Measurements from ENCODE around the gene PRKAR2A.
"Not testable (repeated sequence)": the region's sequence is repeated elsewhere in the genome, so short reads cannot be mapped to it uniquely, and the experiment has no call there.

Gene PRKAR2A

GRCh38 chr3:48784426-48785120 lies 63.1 kb downstream of the PRKAR2A start:
- H3K27ac ChIP-seq, result no peak overlapping the region
- DNase-seq (ENCODE audit: low read depth, low spot score), result peak; percentile 6

GRCh38 chr3:48783304-48783703 lies 64.4 kb downstream of the PRKAR2A start:
- no peak for DNase-seq (ENCODE audit: low read depth, low spot score)
- H3K27ac ChIP-seq, result no peak overlapping the region

GRCh38 chr3:48782046-48782445 lies 65.6 kb downstream of the PRKAR2A start:
- H3K27ac ChIP-seq, result no peak overlapping the region
- DNase-seq (ENCODE audit: low read depth, low spot score), result no peak

- H3K27ac ChIP-seq; DNase-seq (ENCODE audit: low read depth, low spot score): not testable (repeated sequence)
These were observed 69.1 kb downstream of the PRKAR2A start for GRCh38 chr3:48778565-48778964.

GRCh38 chr3:48776854-48777253 lies 70.8 kb downstream of the PRKAR2A start:
- no peak overlapping the region for H3K27ac ChIP-seq

GRCh38 chr3:48770192-48770502 lies 77.5 kb downstream of the PRKAR2A start:
- H3K27ac ChIP-seq, result no peak overlapping the region
- no peak for DNase-seq (ENCODE audit: low read depth, low spot score)

More at GRCh38 chr3:48776854-48777253, 70.8 kb downstream of the PRKAR2A start:
- DNase-seq (ENCODE audit: low read depth, low spot score), result no peak

- peak; percentile 6 for DNase-seq (ENCODE audit: low read depth, low spot score)
These were observed 82.3 kb downstream of the PRKAR2A start for GRCh38 chr3:48765376-48765775.

GRCh38 chr3:48762816-48763215 lies 84.9 kb downstream of the PRKAR2A start:
- DNase-seq (ENCODE audit: low read depth, low spot score), result no peak
- H3K27ac ChIP-seq, result no peak overlapping the region

More at GRCh38 chr3:48765376-48765775, 82.3 kb downstream of the PRKAR2A start:
- H3K27ac ChIP-seq, result no peak overlapping the region

- not testable (repeated sequence) for DNase-seq (ENCODE audit: low read depth, low spot score)
These were observed 87.6 kb downstream of the PRKAR2A start for GRCh38 chr3:48759991-48760540.

GRCh38 chr3:48759531-48759930 lies 88.1 kb downstream of the PRKAR2A start:
- H3K27ac ChIP-seq; DNase-seq (ENCODE audit: low read depth, low spot score): not testable (repeated sequence)

More at GRCh38 chr3:48759991-48760540, 87.6 kb downstream of the PRKAR2A start:
- not testable (repeated sequence) for H3K27ac ChIP-seq

- DNase-seq (ENCODE audit: low read depth, low spot score), result no peak
- H3K27ac ChIP-seq, result no peak overlapping the region
These were observed 88.6 kb downstream of the PRKAR2A start for GRCh38 chr3:48759071-48759470.

- no peak for DNase-seq (ENCODE audit: low read depth, low spot score)
- H3K27ac ChIP-seq, result no peak overlapping the region
These were observed 91.0 kb downstream of the PRKAR2A start for GRCh38 chr3:48756640-48757039.

GRCh38 chr3:48750856-48751255 lies 96.8 kb downstream of the PRKAR2A start:
- no peak for DNase-seq (ENCODE audit: low read depth, low spot score)
- no peak overlapping the region for H3K27ac ChIP-seq

- DNase-seq (ENCODE audit: low read depth, low spot score), result no peak
- H3K27ac ChIP-seq, result no peak overlapping the region
These were observed 98.9 kb downstream of the PRKAR2A start for GRCh38 chr3:48748754-48749153.

- H3K27ac ChIP-seq, result no peak overlapping the region
These were observed 100.0 kb downstream of the PRKAR2A start for GRCh38 chr3:48747706-48748105.

GRCh38 chr3:48747015-48747615 lies 100.6 kb downstream of the PRKAR2A start:
- no peak for DNase-seq (ENCODE audit: low read depth, low spot score)
- H3K27ac ChIP-seq, result no peak overlapping the region

More at GRCh38 chr3:48747706-48748105, 100.0 kb downstream of the PRKAR2A start:
- DNase-seq (ENCODE audit: low read depth, low spot score), result no peak

- H3K27ac ChIP-seq, result no peak overlapping the region
- no peak for DNase-seq (ENCODE audit: low read depth, low spot score)
These were observed 103.9 kb downstream of the PRKAR2A start for GRCh38 chr3:48743773-48744172.

- not testable (repeated sequence) for H3K27ac ChIP-seq; DNase-seq (ENCODE audit: low read depth, low spot score)
These were observed 106.4 kb downstream of the PRKAR2A start for GRCh38 chr3:48741226-48741625.

- H3K27ac ChIP-seq, result no peak overlapping the region
- DNase-seq (ENCODE audit: low read depth, low spot score), result no peak
These were observed 107.5 kb downstream of the PRKAR2A start for GRCh38 chr3:48739955-48740823.

- no peak for DNase-seq (ENCODE audit: low read depth, low spot score)
- no peak overlapping the region for H3K27ac ChIP-seq
These were observed 108.1 kb downstream of the PRKAR2A start for GRCh38 chr3:48739617-48739954.
